Measurements from ENCODE around the gene ZNF446.

DNA sequence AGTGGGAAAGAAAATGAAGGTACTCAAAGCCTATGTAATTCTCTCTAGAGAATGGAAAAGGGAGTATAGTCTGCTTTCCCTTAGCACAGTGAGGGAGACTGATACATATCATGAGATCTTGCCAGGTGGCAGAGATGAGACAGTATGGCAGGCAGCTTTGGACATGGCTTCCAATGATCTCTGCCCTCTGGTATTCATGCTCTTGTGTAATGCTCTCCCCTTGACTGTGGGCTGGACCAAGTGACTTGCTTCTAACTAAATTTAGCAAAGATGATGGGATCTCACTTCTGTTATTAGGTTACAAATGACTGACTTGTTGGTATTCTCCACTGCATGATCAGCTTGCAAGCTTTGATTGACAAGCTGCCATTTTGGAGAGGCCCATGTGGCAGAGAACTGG lies 46.4 kb upstream of the ZNF446 start:
- no peak for TF ChIP-seq POLR2A (IDR thresholded peaks at IDR 0.05)
- TF ChIP-seq, protein P1, sequence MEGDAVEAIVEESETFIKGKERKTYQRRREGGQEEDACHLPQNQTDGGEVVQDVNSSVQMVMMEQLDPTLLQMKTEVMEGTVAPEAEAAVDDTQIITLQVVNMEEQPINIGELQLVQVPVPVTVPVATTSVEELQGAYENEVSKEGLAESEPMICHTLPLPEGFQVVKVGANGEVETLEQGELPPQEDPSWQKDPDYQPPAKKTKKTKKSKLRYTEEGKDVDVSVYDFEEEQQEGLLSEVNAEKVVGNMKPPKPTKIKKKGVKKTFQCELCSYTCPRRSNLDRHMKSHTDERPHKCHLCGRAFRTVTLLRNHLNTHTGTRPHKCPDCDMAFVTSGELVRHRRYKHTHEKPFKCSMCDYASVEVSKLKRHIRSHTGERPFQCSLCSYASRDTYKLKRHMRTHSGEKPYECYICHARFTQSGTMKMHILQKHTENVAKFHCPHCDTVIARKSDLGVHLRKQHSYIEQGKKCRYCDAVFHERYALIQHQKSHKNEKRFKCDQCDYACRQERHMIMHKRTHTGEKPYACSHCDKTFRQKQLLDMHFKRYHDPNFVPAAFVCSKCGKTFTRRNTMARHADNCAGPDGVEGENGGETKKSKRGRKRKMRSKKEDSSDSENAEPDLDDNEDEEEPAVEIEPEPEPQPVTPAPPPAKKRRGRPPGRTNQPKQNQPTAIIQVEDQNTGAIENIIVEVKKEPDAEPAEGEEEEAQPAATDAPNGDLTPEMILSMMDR (IDR thresholded peaks at IDR 0.05), result no peak

Data from testis (tissue), 2 donors.